Bronchial epithelial cell (primary cell): ENCODE data around the gene A3GALT2. TPM values are rescaled to one million over a fixed set of nuclear protein-coding genes. Genes with fewer than 3 reads are reported as not detected.

Experiments
- DNase-seq: peaks from one replicate; pipeline ENCODE4 v3.0.0-alpha.2; 2010; ENCODE audit warnings: low read depth
- FAIRE-seq: peaks from 2 replicates; lab custom pipeline; 2011; peaks lifted over from hg19 to GRCh38; lab: Jason Lieb, UNC
- H3K27me3 ChIP-seq: 2 replicates; pipeline ENCODE4 v1.5.1; 2011; ENCODE audit warnings: low read length; ENCODE audit not compliant: control insufficient read depth, insufficient read depth
- H3K36me3 ChIP-seq: 2 replicates; pipeline ENCODE4 v1.5.1; 2011; ENCODE audit warnings: low read length; ENCODE audit not compliant: control insufficient read depth, insufficient read depth
- H3K4me3 ChIP-seq: 2 replicates; pipeline ENCODE4 v1.5.1; 2011; ENCODE audit warnings: mild to moderate bottlenecking, low read depth, low read length, control low read depth
- total RNA-seq: library from RNA; depleted of rRNA; stranded (reverse); fragments of >200 nt; gene quantifications from 2 replicates; pipeline ENCODE4 v1.2.1, GENCODE V29; 2014
- TF ChIP-seq, protein P1 (sequence below): IDR thresholded peaks from 2 replicates; pipeline ENCODE4 v1.5.1; 2011; ENCODE audit warnings: mild to moderate bottlenecking, moderate library complexity, low read length, control low read depth, inconsistent platforms; ENCODE audit not compliant: insufficient read depth, severe bottlenecking

Gene A3GALT2
- total RNA-seq, 1 donor from 2014 or later: not detected

DNA sequence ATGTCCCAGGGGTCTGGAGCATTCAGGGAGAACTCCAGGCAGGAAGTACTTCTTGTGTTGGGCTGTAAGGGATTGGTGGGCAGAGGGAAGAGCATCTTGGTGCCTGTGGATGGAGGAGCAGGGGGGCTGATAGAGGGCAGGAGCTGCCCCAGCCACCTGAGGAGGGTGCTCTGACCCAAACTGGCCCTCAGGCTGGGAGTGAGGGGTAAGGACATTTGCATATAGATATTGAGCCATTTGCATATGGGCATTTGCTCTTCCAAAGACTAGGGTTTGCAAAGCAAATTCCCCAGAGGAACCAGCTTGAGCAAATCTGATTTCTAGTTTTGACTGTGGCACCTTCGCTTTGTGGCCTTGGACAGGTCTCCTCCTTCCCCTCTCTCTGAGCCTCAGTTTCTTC lies 46.5 kb downstream of the A3GALT2 start:
- no peak for FAIRE-seq
- DNase-seq: no peak
- Histone ChIP-seq H3K4me3 (no peak overlapping the region), H3K27me3 (no peaks in the 10 kb centered on the region), H3K36me3 (peaks cover 5% of the 10 kb centered on the region)
- TF ChIP-seq, protein P1, sequence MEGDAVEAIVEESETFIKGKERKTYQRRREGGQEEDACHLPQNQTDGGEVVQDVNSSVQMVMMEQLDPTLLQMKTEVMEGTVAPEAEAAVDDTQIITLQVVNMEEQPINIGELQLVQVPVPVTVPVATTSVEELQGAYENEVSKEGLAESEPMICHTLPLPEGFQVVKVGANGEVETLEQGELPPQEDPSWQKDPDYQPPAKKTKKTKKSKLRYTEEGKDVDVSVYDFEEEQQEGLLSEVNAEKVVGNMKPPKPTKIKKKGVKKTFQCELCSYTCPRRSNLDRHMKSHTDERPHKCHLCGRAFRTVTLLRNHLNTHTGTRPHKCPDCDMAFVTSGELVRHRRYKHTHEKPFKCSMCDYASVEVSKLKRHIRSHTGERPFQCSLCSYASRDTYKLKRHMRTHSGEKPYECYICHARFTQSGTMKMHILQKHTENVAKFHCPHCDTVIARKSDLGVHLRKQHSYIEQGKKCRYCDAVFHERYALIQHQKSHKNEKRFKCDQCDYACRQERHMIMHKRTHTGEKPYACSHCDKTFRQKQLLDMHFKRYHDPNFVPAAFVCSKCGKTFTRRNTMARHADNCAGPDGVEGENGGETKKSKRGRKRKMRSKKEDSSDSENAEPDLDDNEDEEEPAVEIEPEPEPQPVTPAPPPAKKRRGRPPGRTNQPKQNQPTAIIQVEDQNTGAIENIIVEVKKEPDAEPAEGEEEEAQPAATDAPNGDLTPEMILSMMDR: no peak

- DNase-seq: peak; percentile 38
- TF ChIP-seq, protein P1: no peak
- peaks cover 5% of the 10 kb centered on the region for H3K36me3 ChIP-seq
- peak; percentile 36 for FAIRE-seq
- no peak overlapping the region for H3K4me3 ChIP-seq
- no peaks in the 10 kb centered on the region for H3K27me3 ChIP-seq
Observed at GRCh38 chr1:33273961-33274371, 46.9 kb downstream of the A3GALT2 start.

DNA sequence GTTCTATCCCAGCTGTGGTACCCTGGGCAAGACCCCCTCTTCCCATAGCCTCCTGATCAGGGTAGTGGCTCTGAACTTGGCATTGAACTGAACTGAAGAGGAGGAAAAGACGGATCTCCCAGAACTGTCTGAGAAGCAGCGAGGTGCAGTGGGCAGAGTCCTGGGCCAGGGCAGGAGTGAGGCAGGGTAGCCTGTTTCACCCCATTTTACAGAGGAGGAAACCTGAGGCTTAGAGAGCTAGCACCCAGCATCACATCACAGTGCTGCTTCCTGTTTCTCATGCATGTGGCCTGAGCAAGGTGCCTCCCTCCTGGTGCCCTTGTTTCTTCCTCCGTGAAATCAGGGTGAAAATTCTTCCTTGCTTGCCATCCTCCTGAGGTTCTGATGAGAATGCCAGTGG lies 47.5 kb downstream of the A3GALT2 start:
- no peak overlapping the region for H3K4me3 ChIP-seq
- no peak for DNase-seq
- TF ChIP-seq, protein P1: no peak
- no peak for FAIRE-seq
- H3K27me3 ChIP-seq: no peaks in the 10 kb centered on the region
- peaks cover 5% of the 10 kb centered on the region for H3K36me3 ChIP-seq

DNA sequence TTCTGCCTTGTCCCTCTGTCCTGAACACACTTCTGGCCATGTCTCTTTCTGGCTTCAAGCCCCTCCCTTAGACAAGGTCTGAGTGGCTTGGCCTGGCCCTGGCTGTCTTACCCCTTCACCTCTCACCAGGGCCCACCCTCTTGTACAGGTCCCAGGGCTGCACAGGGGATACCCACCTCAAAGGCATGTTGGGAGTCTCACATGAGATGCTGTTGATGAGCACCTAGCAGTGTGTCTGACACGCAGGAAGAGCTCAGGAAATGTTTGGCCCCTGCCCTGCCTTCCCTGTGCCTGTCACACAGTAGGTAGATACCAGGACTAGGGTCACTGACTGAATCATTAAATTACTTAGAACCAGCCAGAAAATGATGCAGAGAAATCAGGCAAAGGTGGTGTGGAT lies 48.0 kb downstream of the A3GALT2 start:
- TF ChIP-seq, protein P1: no peak
- FAIRE-seq: no peak
- no peak for DNase-seq
- Histone ChIP-seq H3K36me3 (peaks cover 5% of the 10 kb centered on the region), H3K27me3 (no peaks in the 10 kb centered on the region), H3K4me3 (no peak overlapping the region)

DNA sequence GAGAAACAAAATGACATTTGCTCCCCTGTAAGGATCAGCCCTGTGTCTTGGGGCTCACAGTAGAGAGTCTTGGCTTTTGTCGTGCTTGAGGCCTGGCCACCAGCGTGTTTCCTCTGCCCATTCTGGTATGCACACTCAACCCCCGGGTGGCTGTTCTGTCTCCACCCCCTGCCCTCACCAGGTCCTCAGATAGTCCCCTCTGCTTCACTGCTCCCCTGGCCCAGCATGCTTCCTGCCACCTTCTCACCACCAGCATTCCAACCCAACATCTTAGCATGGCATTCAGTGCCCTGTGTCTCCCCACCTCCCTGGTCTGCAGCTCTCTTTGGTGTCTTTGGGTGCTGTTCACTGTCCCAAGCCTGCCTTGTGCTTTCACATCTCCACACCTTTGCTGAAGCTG lies 48.4 kb downstream of the A3GALT2 start:
- TF ChIP-seq, protein P1: no peak
- no peak for DNase-seq
- Histone ChIP-seq H3K36me3 (peaks cover 5% of the 10 kb centered on the region), H3K27me3 (no peaks in the 10 kb centered on the region), H3K4me3 (no peak overlapping the region)
- FAIRE-seq: peak; percentile 80
